ENCODE data around the gene TTC24. TPM values are rescaled to one million over a fixed set of nuclear protein-coding genes. Genes with fewer than 3 reads are reported as not detected.

Gene TTC24
- total RNA-seq, 1 experiment from 2014 or later, result not detected

GRCh38 chr1:156560585-156561163 is 18.8 kb upstream of the TTC24 start:
- no peak overlapping the region for H3K27ac ChIP-seq
- H3K27me3 ChIP-seq (replicated peaks), result no peaks in the 10 kb centered on the region
- H3K9me3 ChIP-seq (replicated peaks), result no peaks in the 10 kb centered on the region
- peaks cover 76% of the 10 kb centered on the region for H3K36me3 ChIP-seq
- H3K4me3 ChIP-seq, result no peak overlapping the region
- no peak for DNase-seq (ENCODE audit: low read depth in 1 of 2, low spot score in 2 of 2)
- H3K4me1 ChIP-seq (replicated peaks), result no peaks in the 10 kb centered on the region

- no peak overlapping the region for H3K4me3 ChIP-seq
- no peaks in the 10 kb centered on the region for H3K27me3 ChIP-seq (replicated peaks)
- peaks cover 6% of the 10 kb centered on the region for H3K4me1 ChIP-seq (replicated peaks)
- no peak overlapping the region for H3K27ac ChIP-seq
- no peak for DNase-seq (ENCODE audit: low read depth in 1 of 2, low spot score in 2 of 2)
- H3K36me3 ChIP-seq, result peaks cover 97% of the 10 kb centered on the region
- no peaks in the 10 kb centered on the region for H3K9me3 ChIP-seq (replicated peaks)
Observed at GRCh38 chr1:156565519-156565918, 14.0 kb upstream of the TTC24 start.

GRCh38 chr1:156566436-156566835 is 13.1 kb upstream of the TTC24 start:
- Histone ChIP-seq H3K4me1 (replicated peaks) (peaks cover 11% of the 10 kb centered on the region), H3K36me3 (peaks cover 91% of the 10 kb centered on the region), H3K9me3 (replicated peaks) (no peaks in the 10 kb centered on the region), H3K27me3 (replicated peaks) (no peaks in the 10 kb centered on the region), H3K27ac (no peak overlapping the region), H3K4me3 (no peak overlapping the region)
- no peak for DNase-seq (ENCODE audit: low read depth in 1 of 2, low spot score in 2 of 2)

GRCh38 chr1:156571261-156571852 is 8.2 kb upstream of the TTC24 start:
- Histone ChIP-seq H3K4me3 (peak overlapping the region; percentile 73), H3K36me3 (peaks cover 49% of the 10 kb centered on the region), H3K27me3 (replicated peaks) (no peaks in the 10 kb centered on the region; the same call in 1 of the 2 replicates), H3K9me3 (replicated peaks) (no peaks in the 10 kb centered on the region), H3K4me1 (replicated peaks) (peaks cover 15% of the 10 kb centered on the region), H3K27ac (peak overlapping the region; percentile 96)
- DNase-seq (ENCODE audit: low read depth in 1 of 2, low spot score in 2 of 2), result peak; percentile 82 to 91

- Histone ChIP-seq H3K27me3 (replicated peaks) (no peaks in the 10 kb centered on the region; the same call in 1 of the 2 replicates), H3K27ac (peak within 1 kb of the TSS; percentile 96), H3K36me3 (peaks cover 44% of the 10 kb centered on the region), H3K9me3 (replicated peaks) (no peaks in the 10 kb centered on the region), H3K4me1 (replicated peaks) (peaks cover 15% of the 10 kb centered on the region), H3K4me3 (peak within 1 kb of the TSS; percentile 73)
- peak; percentile 84 to 92 for DNase-seq (ENCODE audit: low read depth in 1 of 2, low spot score in 2 of 2)
Observed at GRCh38 chr1:156571919-156572662, 7.4 kb upstream of the TTC24 start, which contains the start of gene IQGAP3. Gene IQGAP3 (minus strand): TSS chr1:156572565. CDS start chr1:156572529, 36 bp downstream.

- Histone ChIP-seq H3K27ac (no peak overlapping the region), H3K4me1 (replicated peaks) (peaks cover 15% of the 10 kb centered on the region), H3K36me3 (peaks cover 39% of the 10 kb centered on the region), H3K9me3 (replicated peaks) (no peaks in the 10 kb centered on the region), H3K4me3 (peak overlapping the region; percentile 73), H3K27me3 (replicated peaks) (no peaks in the 10 kb centered on the region; the same call in 1 of the 2 replicates)
- no peak for DNase-seq (ENCODE audit: low read depth in 1 of 2, low spot score in 2 of 2)
Observed at GRCh38 chr1:156572663-156573018, 6.9 kb upstream of the TTC24 start.

- H3K27ac ChIP-seq, result no peak overlapping the region
- H3K4me1 ChIP-seq (replicated peaks), result peaks cover 15% of the 10 kb centered on the region
- H3K36me3 ChIP-seq, result peaks cover 24% of the 10 kb centered on the region
- H3K4me3 ChIP-seq, result no peak overlapping the region
- H3K27me3 ChIP-seq (replicated peaks), result no peaks in the 10 kb centered on the region; the same call in 1 of the 2 replicates
- DNase-seq (ENCODE audit: low read depth in 1 of 2, low spot score in 2 of 2), result no peak
- no peaks in the 10 kb centered on the region for H3K9me3 ChIP-seq (replicated peaks)
Observed at GRCh38 chr1:156574039-156574633, 5.4 kb upstream of the TTC24 start.

GRCh38 chr1:156577550-156577949 is 2.0 kb upstream of the TTC24 start:
- Histone ChIP-seq H3K4me1 (replicated peaks) (peaks cover 3% of the 10 kb centered on the region; the same call in 1 of the 2 replicates), H3K27me3 (replicated peaks) (no peaks in the 10 kb centered on the region; the same call in 1 of the 2 replicates), H3K27ac (no peak overlapping the region), H3K4me3 (no peak overlapping the region), H3K36me3 (no peaks in the 10 kb centered on the region), H3K9me3 (replicated peaks) (no peaks in the 10 kb centered on the region)
- DNase-seq (ENCODE audit: low read depth in 1 of 2, low spot score in 2 of 2), result no peak

GRCh38 chr1:156578055-156578454 is 1.5 kb upstream of the TTC24 start:
- Histone ChIP-seq H3K27me3 (replicated peaks) (no peaks in the 10 kb centered on the region; the same call in 1 of the 2 replicates), H3K36me3 (no peaks in the 10 kb centered on the region), H3K9me3 (replicated peaks) (no peaks in the 10 kb centered on the region), H3K4me3 (no peak overlapping the region), H3K27ac (no peak overlapping the region), H3K4me1 (replicated peaks) (no peaks in the 10 kb centered on the region)
- DNase-seq (ENCODE audit: low read depth in 1 of 2, low spot score in 2 of 2), result no peak

GRCh38 chr1:156581661-156582387 is 2.3 kb downstream of the TTC24 start:
- Histone ChIP-seq H3K36me3 (no peaks in the 10 kb centered on the region), H3K27me3 (replicated peaks) (no peaks in the 10 kb centered on the region), H3K27ac (no peak overlapping the region), H3K4me3 (no peak overlapping the region), H3K4me1 (replicated peaks) (no peaks in the 10 kb centered on the region), H3K9me3 (replicated peaks) (no peaks in the 10 kb centered on the region)
- no peak for DNase-seq (ENCODE audit: low read depth in 1 of 2, low spot score in 2 of 2)

GRCh38 chr1:156582388-156583017 is 3.0 kb downstream of the TTC24 start:
- Histone ChIP-seq H3K36me3 (no peaks in the 10 kb centered on the region), H3K4me1 (replicated peaks) (no peaks in the 10 kb centered on the region), H3K9me3 (replicated peaks) (no peaks in the 10 kb centered on the region), H3K27me3 (replicated peaks) (no peaks in the 10 kb centered on the region), H3K27ac (no peak overlapping the region), H3K4me3 (no peak overlapping the region)
- no peak for DNase-seq (ENCODE audit: low read depth in 1 of 2, low spot score in 2 of 2)

- peak; percentile 58 to 78 for DNase-seq (ENCODE audit: low read depth in 1 of 2, low spot score in 2 of 2)
- Histone ChIP-seq H3K36me3 (no peaks in the 10 kb centered on the region), H3K4me3 (no peak overlapping the region), H3K4me1 (replicated peaks) (peaks cover 7% of the 10 kb centered on the region), H3K27me3 (replicated peaks) (no peaks in the 10 kb centered on the region), H3K27ac (no peak overlapping the region), H3K9me3 (replicated peaks) (no peaks in the 10 kb centered on the region)
Observed at GRCh38 chr1:156583821-156584622, 4.5 kb downstream of the TTC24 start.

Measured in SJSA1 (cell line).